Breast epithelium (tissue), 3 donors: ENCODE data around the gene HPS6.

Source experiments
- CTCF ChIP-seq, 3 donors: fragments of 450-650 bp; IDR thresholded peaks; one replicate each; pipeline ENCODE4 v1.5.1; 2016 to 2017; ENCODE audit warnings: antibody characterized with exemption in 3 of 3, mild to moderate bottlenecking in 3 of 3, moderate library complexity in 3 of 3
- POLR2A ChIP-seq: fragments of 450-650 bp; IDR thresholded peaks from one replicate; pipeline ENCODE4 v1.6.1; 2016; ENCODE audit warnings: antibody characterized with exemption, mild to moderate bottlenecking, moderate library complexity
- POLR2AphosphoS5 ChIP-seq, 3 donors: sonication (generic); formaldehyde crosslinking; IDR thresholded peaks; one replicate each; pipeline ENCODE4 v1.6.1; 2017; ENCODE audit warnings: antibody characterized with exemption in 3 of 3

DNA sequence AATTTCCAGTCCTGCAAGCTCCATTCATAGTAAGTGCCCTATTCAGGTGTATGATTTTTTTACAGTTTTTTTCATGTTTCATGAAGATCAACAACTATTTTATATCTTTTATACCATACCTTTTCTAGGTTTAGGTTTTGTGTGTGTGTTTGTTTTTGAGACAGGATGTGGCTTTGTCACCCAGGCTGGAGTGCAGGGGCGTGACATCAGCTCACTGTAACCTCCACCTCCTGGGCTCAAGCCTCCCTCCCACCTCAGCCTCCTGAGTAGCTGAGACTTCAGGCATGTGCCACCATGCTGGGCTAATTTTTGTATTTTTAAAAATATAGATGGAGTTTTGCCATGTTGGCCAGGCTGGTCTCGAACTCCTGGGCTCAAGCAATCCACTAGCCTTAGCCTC, 44.2 kb upstream of the HPS6 start:
- TF ChIP-seq CTCF (IDR thresholded peaks at IDR 0.05) (no peak), POLR2A (no peak), POLR2AphosphoS5 (IDR thresholded peaks at IDR 0.05) (no peak)
